GM18498 (cell line): Measurements from ENCODE around the gene PPFIA3.
A peak's percentile ranks its signal among the peaks of the same experiment; 100 is the strongest.
"Not testable (repeated sequence)": the region's sequence is repeated elsewhere in the genome, so short reads cannot be mapped to it uniquely, and the experiment has no call there.

ENCODE experiments used
- ATAC-seq: cut with Tn5 transposase; IDR thresholded peaks from one replicate; pipeline ENCODE4 v1.9.1; 2021; ENCODE audit warnings: mild to moderate bottlenecking, moderate library complexity; ENCODE audit not compliant: unreplicated experiment

PPFIA3 gene

DNA sequence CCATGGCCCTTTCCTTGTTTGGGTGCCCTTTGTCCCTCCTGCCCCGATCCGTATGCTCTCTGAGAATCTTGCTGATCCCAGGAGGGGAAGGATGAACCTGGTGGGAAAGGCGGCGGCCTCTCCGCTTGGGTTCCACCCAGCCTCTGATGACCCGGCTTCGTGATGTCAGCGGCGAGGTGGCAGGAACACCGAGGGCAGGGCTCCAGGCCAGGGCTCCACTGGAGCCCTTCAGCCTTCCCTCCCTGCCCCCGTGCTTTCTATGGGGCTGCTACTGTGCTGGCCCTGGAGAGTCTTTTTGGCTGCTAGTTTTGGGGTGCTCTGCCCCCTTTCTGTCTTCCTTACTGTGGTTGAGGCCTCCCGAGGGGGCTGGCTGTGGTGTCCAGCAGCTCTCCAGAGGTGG is 17.0 kb upstream of the PPFIA3 start:
- ATAC-seq = no peak

DNA sequence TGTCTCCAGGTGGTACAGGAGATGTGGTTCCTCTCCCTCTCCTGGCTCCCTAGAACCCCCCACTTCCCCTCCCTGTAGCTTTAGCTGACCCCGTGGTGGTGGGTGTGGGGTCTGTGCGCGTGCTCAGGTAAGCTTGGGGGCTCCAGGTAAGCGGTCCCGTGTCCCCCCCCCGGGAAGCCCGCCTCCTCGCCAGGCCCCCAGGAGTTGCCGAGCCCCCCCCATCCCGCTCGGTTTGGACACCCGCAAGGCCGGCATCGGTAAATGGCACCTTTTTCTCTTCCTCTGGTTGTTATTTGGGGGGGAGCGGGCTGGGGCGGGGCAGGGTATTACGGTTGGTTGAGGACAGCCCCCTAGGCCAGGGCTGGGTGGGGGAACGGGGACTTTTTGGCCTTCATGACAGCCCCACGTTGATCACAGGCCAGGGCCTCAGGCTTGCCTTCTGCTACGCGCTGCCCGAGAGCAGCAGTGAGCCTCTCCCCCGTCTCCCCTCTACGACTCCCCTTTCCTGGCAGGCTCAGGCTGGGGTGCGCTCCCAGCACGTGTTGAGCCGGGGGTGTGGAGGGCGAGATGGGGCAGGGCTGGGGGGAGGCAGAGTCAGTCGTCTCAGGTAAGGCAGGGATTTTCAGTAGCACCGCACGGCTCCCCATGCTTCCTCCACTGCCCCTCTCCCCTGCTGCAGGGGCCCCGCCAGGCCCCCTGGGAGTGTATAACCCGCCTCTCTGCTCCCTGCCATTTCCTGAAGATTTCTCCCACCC is 15.8 kb upstream of the PPFIA3 start:
- ATAC-seq = no peak

DNA sequence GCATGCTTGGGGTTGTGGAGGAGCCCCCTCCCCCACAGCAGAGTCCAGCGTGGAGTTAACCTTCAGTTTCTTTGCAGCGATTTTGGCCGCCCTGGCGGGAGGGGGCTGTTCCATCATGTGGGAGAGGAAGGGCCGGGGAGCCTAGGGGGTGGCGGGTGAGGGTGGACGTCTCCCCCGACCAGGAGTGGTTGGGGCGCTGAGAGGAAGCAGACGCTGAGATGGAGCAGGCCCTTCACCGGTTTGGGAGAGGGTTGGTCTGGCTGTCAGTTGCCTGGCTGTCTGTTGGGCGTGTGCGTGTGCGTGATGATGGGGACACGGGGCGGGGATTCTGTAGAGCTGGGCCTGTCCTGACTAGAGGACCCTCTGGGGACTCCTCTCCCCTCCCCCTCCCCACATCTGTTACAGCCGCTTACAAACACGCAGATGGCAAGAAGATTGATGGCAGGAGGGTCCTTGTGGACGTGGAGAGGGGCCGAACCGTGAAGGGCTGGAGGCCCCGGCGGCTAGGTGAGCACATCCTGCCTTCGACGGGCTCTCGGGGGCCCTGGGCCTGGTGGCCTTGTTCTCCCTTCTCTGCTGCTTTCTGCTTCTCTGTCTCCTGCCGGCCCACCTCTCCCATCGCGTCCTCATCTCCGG is 15.0 kb upstream of the PPFIA3 start:
- ATAC-seq = no peak

DNA sequence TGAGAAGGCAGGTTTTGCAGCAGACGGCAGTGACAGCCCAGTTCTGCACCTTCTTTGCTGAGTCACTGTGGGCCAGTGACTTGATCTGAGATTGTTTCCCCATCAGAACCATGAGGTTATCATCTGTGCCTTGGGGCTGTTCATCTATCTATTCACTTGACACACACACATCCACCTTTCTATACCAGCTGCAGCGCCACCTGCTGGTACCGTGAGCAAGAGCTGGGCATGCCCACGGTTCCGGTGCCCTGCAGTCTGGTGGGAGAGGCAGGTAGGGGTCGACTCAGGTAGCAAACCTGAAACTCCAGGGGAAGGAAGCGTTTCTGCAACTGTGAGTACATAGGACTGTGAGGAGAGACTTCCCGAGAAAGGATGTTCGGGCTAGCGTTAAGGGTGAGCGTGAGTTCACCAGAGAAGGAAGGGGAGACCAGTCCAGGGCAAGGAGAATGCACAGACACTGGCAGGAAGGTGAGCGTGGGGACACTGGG is 12.7 kb upstream of the PPFIA3 start:
- ATAC-seq = no peak

DNA sequence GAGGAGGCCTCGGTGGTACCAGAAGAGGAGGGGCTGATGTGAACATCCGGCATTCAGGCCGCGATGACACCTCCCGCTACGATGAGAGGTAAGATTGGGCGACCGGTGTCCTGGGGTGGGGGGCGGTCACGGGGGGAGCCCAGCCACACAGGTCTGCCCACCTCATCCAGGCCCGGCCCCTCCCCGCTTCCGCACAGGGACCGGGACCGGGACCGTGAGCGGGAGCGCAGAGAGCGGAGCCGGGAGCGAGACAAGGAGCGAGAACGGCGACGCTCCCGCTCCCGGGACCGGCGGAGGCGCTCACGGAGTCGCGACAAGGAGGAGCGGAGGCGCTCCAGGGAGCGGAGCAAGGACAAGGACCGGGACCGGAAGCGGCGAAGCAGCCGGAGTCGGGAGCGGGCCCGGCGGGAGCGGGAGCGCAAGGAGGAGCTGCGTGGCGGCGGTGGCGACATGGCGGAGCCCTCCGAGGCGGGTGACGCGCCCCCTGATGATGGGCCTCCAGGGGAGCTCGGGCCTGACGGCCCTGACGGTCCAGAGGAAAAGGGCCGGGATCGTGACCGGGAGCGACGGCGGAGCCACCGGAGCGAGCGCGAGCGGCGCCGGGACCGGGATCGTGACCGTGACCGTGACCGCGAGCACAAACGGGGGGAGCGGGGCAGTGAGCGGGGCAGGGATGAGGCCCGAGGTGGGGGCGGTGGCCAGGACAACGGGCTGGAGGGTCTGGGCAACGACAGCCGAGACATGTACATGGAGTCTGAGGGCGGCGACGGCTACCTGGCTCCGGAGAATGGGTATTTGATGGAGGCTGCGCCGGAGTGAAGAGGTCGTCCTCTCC is 11.5 kb upstream of the PPFIA3 start:
- no peak for ATAC-seq

DNA sequence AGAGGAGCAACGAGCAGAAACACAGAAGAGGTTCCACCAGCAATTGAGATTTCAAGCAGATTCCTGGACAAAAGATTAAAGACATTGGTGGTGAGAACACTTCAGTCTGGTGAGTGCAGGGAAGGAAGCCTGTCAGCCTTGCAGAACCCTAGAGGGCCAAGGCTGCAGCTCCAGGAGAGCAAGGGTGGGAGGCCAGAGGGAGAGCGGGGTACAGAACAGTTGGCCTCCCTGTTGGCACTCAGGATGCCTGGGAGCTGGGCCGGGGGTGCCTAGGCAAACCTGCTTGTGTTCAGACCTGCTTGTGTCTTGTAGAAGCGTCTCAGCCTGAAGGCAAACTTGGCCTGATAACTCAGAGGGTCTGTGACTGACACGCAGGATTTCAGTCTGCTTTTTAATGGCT is 10.3 kb upstream of the PPFIA3 start:
- no peak for ATAC-seq

DNA sequence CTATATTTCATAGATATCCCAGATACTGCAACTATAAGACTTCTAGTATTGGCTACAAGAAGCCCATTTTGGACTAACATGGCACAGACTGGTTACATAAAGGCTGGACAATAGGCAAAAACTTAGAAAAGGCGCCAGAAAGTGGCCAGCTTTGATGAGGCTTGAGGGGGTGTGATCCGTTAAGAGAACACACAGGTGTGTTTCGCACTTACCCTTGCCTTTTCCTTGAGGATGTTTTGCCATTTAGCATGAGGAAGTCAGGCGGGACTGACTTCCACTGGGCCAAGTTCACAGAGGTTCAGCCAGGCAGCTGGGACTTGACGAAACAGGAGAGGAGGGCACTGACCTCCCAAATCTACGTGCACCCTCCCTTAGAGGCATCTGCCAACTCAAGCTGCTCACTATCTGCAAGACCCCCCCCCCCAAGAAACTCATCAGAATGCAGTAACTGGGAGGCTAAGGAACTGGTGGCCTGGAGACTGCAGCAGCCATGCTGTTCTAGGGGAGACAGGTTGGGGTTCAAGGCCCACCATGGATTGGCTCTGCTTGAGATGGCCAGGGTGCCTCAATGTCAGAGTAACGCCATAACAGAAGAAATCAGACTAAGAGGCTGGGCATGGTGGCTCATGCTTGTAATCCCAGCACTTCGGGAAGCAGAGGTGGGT is 9.6 kb upstream of the PPFIA3 start:
- ATAC-seq = no peak

DNA sequence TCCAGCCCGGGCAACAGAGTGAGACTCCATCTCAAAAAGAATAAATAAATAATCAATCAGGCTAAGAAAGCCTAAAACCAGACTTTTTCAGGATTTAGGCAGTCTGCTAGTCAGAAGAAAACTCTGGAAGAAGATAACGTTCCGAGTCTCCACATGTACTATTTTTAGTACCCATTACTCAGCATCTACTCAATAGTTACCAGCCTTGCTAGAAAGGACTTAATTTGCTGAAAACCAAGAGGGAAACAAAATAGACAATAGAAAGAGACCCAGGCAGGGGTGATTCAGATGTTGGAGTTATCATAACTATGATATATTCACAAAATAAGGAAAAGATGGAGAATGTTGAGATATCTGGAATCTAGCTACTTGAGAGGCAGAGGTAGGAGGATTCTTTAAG is 8.8 kb upstream of the PPFIA3 start:
- ATAC-seq = no peak

DNA sequence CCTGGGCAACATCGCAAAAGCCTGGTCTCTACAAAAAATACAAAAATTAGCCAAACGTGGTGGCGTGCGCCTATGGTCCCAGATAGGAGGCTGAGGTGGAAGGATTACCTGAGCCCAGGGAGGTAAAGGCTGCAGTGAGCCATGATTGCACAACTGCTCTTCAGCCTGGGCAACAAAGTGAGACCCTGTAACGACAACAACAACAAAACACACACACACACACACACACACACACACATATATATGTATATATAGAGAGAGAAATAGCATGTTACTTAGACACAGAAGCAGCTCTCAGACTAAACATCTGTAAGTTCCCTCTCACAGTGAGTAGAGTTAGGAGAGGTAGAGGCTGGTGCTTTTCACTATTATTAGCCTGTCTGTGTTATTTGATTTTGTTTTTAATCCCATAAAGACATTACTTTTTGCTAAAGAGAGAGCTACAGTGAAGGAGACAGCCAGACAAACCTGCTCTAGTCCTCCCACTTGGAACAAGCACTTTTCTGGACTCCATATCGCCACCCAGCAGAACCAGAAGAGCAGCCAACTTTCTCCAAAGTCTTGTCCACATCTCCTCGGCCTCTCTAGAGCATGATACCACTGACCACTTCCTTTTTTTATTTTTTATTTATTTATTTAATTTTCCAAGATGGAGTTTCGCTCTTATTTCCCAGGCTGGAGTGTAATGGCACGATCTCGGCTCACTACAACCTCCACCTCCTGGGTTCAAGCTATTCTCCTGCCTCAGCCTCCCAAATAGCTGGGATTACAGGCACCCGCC is 7.9 kb upstream of the PPFIA3 start:
- no peak for ATAC-seq

DNA sequence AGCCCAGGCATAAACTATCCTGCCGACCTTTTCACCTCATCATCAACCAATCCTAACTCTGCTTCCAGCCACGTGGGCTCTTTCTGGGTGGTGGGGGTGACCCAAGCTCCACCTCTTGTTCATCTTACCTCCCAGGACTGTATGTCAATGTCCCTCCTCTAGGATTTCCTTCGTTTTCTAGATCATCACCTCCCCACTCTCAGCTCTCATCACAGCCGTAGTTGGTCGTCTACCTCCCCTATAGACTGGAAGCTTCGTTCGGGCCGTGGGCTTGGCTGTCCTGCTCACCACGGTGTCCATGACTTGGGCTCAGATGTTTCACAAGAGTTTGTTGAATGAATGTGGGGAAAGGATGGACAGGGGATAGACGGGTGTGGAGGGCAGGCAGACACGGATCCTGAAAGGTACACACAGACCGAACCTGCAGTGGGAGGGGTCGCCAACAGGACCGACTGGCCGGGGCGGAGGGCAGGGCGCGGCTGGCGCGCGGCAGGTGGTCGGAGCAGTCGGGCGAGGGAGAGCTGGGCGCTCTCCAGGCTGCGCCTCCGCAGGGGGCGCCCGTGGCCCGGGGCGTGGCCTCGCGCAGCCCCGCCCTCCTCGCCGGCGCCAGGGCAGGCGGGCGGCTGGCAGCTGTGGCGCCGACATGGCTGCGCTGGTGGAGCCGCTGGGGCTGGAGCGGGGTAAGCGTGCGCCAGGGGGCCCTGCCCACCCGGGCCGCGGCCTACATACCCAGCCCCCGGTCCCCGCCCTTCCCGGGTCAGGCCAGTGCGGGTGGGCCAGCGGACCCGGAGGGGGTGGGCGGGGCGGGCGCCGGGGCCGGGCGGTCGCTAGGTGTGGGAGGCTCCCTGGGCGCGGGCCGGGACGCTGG is 5.3 kb upstream of the PPFIA3 start, which contains the start of gene LIN7B:
LIN7B (plus strand) TSS at position 609 of the 868 bp plus-strand sequence; CDS start at position 644, 35 bp downstream.
- ATAC-seq = peak; percentile 51

DNA sequence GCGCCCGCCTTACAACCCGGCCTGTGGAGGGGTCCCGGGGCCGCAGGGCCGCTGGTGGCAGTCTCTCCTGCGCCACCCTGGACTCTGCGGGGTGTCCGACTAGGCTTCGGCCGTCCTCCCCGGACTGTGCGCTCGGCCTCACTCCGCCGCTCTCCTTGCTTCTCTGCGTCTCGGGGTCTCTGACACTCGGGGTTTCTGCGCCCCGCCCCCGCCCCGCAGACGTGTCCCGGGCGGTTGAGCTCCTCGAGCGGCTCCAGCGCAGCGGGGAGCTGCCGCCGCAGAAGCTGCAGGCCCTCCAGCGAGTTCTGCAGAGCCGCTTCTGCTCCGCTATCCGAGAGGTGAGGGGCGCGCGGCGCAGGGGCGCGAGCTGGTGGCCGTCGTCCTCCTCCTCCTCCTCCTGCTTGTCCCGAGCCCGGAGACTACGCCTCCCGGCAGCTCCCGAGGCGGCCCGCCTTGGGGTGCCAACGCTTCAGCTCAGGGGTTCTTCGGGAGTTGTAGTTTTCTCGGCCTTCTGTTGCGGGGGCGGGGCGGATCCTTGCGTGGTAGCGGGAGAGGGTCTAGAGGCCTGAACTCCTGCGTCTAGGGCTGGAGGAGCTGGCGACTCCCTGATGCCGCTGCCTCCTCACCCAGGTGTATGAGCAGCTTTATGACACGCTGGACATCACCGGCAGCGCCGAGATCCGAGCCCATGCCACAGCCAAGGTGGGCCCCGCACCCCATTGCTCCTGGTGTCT is 4.5 kb upstream of the PPFIA3 start:
- ATAC-seq = peak; percentile 1

DNA sequence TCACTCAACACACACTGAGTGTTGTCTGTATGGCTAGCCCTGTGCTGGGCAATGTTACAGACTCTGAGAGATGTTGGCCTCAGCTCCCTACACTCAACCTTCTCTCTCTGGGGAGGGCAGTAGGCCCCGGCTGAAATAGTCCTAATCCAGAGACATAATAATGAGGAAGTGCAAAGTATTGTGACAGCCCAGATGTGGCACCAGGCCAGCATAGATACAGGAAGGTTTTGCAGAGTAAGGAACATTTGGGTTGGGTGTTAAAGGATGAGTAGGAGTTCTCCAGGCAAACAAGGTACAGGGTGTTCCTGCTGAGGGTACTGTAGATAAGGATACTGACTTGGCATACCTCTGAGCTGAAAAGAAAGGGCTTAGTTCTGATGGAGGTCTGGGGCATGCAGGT is 2.8 kb upstream of the PPFIA3 start:
- ATAC-seq = no peak

DNA sequence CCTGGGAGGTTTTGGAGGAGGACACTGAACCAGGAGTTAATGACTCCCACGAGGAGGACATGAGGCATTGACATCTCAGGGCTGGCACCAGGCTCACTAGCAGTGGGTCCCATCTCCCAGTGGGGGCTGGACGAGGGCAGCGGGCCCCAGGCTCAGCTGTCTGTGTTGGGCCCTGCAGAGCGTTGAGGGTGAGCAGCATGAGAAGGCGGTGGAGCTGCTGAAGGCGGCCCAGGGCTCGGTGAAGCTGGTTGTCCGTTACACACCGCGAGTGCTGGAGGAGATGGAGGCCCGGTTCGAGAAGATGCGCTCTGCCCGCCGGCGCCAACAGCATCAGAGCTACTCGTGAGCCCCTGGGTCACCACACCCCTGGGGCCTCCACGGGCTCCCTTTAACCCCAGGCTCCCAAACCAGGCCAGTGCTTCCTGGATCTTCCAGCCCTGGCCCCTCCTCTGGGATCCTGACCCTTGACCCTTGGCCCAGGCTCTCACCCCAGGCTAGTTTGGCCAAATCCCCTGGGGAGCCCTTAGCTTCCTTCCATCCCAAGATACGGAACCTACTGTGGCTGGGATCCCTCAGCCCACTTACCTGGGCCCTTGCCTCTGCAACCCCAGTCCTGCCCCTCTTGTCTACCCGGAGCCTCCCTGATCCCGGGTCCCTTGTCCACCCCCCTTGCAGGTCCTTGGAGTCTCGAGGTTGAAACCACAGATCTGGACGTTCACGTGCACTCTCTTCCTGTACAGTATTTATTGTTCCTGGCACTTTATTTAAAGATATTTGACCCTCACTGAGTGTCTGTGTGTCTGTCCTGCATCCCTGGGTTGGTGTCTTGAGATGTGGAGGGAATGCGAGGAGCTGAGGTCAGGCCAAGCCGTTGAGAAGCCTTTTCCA is 1.4 kb upstream of the PPFIA3 start:
- ATAC-seq = no peak

DNA sequence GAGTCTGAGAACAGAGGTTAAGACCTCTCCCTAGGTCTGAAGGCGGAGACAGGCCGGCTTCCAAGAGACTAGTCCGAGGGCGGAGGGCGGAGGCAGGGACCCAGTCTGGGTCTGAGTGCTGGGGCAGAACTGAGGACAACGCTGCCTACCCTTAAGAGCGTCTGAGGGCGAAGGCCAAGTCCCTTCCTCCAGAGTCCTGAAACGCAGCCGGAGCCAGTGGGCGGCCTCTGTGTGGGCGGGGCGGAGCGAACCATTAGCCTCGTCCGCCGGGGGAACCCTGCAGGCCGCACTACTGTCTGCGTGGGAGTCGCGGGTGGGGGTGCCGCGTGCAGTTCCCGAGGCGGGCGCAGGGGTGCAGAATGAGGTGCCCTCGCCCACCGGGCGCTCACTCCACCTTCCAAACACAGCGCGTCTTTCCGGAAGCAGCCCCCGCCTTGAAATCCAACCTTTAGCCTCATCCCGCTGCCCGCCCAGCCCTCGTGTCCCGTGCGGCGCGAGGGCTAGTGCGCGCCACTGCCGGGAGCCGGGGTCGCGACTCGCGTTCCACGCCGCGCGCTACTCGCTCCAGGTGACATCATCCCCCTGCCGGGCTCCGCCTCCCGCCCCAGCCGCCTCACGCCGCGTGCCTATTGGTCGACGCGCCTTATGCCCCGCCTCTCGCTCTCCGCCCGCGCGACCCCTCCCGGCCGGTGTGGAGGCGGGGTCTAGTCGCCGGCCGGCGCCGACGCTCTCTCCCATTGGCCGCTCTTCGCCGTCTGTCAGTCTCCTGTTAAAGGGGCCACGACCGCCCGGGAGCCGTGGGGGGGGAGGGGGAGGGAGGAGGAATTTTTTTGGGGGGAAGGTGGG is 556 bp upstream of the PPFIA3 start, which contains the start of gene C19orf73:
C19orf73 (minus strand) TSS at position 579 of the 846 bp plus-strand sequence; CDS start at position 458, 121 bp downstream.
- ATAC-seq = peak; percentile 82

DNA sequence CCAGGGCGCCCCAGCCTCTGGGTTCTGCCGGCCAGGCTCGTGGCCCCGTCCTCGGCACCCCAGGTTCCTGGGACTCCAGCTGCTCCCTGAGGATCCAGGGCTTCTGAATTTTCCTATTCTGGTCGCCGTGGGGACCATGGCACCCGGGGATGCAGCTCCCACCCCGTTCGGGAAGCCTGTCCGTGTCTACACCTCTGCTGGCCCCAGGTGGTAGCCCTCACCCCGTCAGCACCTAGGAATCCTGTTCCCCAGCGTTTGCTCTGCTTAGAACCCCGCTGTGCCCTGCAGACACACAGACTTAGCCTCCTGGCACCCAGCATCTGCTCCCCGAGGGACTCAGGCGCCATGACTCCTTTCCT is 960 bp downstream of the PPFIA3 start:
- ATAC-seq = no peak

DNA sequence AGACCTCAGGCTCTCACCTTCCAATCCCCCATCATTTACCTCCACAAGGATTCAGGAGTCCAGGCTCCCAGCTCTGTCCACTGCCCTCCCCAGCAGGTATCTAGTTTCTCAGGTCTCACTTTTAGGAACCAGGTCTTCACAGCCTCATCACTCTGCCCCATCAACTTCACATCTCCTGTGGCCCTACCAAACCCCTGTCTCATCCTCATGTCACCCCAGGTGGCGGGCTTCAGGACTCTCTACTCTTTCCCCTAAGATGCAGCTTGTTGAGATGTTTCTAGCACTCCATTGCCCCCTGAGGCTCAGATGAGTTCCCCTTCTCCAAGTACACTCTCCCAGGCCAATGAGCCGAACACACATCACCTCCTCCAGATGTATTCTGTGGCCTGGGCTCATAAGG is 1.5 kb downstream of the PPFIA3 start:
- ATAC-seq = no peak

DNA sequence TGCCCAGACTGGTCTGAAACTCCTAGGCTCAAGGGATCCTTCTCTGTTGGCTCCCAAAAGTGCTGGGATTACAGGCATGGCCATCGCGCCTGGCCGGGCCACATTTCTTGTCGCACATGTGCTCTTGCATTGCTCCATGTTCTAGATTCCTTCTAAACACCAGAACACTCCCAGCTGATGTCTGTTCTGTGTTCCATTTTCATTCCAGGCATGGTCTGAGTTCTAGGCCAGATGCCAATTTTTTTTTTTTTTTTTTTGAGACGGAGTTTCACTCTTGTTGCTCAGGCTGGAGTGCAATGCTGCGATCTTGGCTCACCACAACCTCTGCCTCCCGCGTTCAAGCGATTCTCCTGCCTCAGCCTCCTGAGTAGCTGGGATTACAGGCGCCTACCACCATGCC is 2.5 kb downstream of the PPFIA3 start:
- not testable (repeated sequence) for ATAC-seq
